Mesenchymal stem cell (in vitro differentiated cells and primary cell): ENCODE measurements around the gene FBXW5.

Experiments
- DNase-seq: peaks from one replicate; pipeline ENCODE4 v3.0.0-alpha.2; 2013
- H2AFZ ChIP-seq: one replicate; pipeline ENCODE4 v1.6.1; 2013; ENCODE audit warnings: low read depth, mild to moderate bottlenecking, control low read depth, inconsistent platforms, low read length, moderate library complexity
- H2AK5ac ChIP-seq: 2 replicates; pipeline ENCODE4 v1.6.1; 2013; ENCODE audit warnings: low read length, moderate library complexity, mild to moderate bottlenecking, inconsistent platforms; ENCODE audit not compliant: severe bottlenecking
- H2BK120ac ChIP-seq: one replicate; pipeline ENCODE4 v1.6.1; 2013; ENCODE audit warnings: low read depth, mild to moderate bottlenecking, inconsistent platforms, low read length, moderate library complexity
- H2BK12ac ChIP-seq, 2 experiments: one replicate each; pipeline ENCODE4 v1.6.1; 2013; ENCODE audit warnings: inconsistent platforms in 2 of 2, low read length in 2 of 2, mild to moderate bottlenecking in 2 of 2, moderate library complexity in 2 of 2, control low read depth in 1 of 2
- H2BK15ac ChIP-seq: one replicate; pipeline ENCODE4 v1.6.1; 2013; ENCODE audit warnings: mild to moderate bottlenecking, low read depth, inconsistent platforms; ENCODE audit not compliant: poor library complexity, severe bottlenecking
- H2BK5ac ChIP-seq: 2 replicates; pipeline ENCODE4 v1.6.1; 2013; ENCODE audit warnings: low read depth, mild to moderate bottlenecking, low read length, control low read depth, inconsistent platforms; ENCODE audit not compliant: poor library complexity, severe bottlenecking
- H3K14ac ChIP-seq, 2 experiments: one replicate each; pipeline ENCODE4 v1.6.1; 2013; ENCODE audit warnings: inconsistent platforms in 2 of 2, low read length in 2 of 2, control low read depth in 1 of 2, mild to moderate bottlenecking in 1 of 2, moderate library complexity in 1 of 2
- H3K18ac ChIP-seq, 2 experiments: one replicate each; pipeline ENCODE4 v1.6.1; 2013; ENCODE audit warnings: inconsistent platforms in 2 of 2, low read length in 2 of 2, control low read depth in 1 of 2, low read depth in 1 of 2, mild to moderate bottlenecking in 1 of 2
- H3K23ac ChIP-seq, 2 experiments: one replicate each; pipeline ENCODE4 v1.6.1; 2013; ENCODE audit warnings: inconsistent platforms in 2 of 2, low read length in 2 of 2, mild to moderate bottlenecking in 2 of 2, moderate library complexity in 2 of 2, control low read depth in 1 of 2
- H3K27ac ChIP-seq: 2 replicates; pipeline ENCODE4 v1.5.1; 2013; ENCODE audit warnings: mild to moderate bottlenecking, moderate library complexity, low read length, control low read depth, inconsistent platforms; ENCODE audit not compliant: poor library complexity, severe bottlenecking
- H3K27me3 ChIP-seq, 2 experiments: 2 replicates each; pipeline versions ENCODE4 v1.6.1 to v1.7.0; 2013; ENCODE audit warnings: low read length in 2 of 2, mild to moderate bottlenecking in 2 of 2, moderate library complexity in 2 of 2, control low read depth in 1 of 2, inconsistent platforms in 1 of 2; ENCODE audit not compliant: control insufficient read depth in 1 of 2, insufficient read depth in 1 of 2
- H3K36me3 ChIP-seq, 2 experiments: 2 replicates each; pipeline versions ENCODE4 v1.6.1 to v1.7.0; 2013; ENCODE audit warnings: low read length in 2 of 2, control low read depth in 1 of 2, inconsistent platforms in 1 of 2, low read depth in 1 of 2, mild to moderate bottlenecking in 1 of 2; ENCODE audit not compliant: insufficient read depth in 2 of 2, control insufficient read depth in 1 of 2
- H3K4ac ChIP-seq, 2 experiments: one replicate each; pipeline ENCODE4 v1.6.1; 2013; ENCODE audit warnings: inconsistent platforms in 2 of 2, low read length in 2 of 2, mild to moderate bottlenecking in 2 of 2, moderate library complexity in 2 of 2, control low read depth in 1 of 2, low read depth in 1 of 2
- H3K4me1 ChIP-seq: 2 replicates; pipeline ENCODE4 v1.6.1; 2013; ENCODE audit warnings: low read depth, low read length, control low read depth; ENCODE audit not compliant: control insufficient read depth, insufficient read depth
- H3K4me2 ChIP-seq: 2 replicates; pipeline ENCODE4 v1.6.1; 2013; ENCODE audit warnings: low read length, mild to moderate bottlenecking, inconsistent platforms; ENCODE audit not compliant: poor library complexity, severe bottlenecking
- H3K4me3 ChIP-seq, 2 experiments: 2 replicates each; pipeline versions ENCODE4 v1.5.1 to v1.7.0; 2013; ENCODE audit warnings: low read length in 2 of 2, mild to moderate bottlenecking in 2 of 2, control low read depth in 1 of 2, low read depth in 1 of 2; ENCODE audit not compliant: insufficient read depth in 1 of 2
- H3K79me1 ChIP-seq: replicated peaks from 2 replicates; pipeline ENCODE4 v1.6.1; 2013; ENCODE audit warnings: mild to moderate bottlenecking, control low read depth, low read length, inconsistent platforms; ENCODE audit not compliant: poor library complexity, severe bottlenecking
- H3K9ac ChIP-seq: 2 replicates; pipeline ENCODE4 v1.7.0; 2013; ENCODE audit warnings: mild to moderate bottlenecking, low read length, moderate library complexity
- H3K9me3 ChIP-seq: 2 replicates; pipeline ENCODE4 v1.7.0; 2013; ENCODE audit warnings: mild to moderate bottlenecking, low read length; ENCODE audit not compliant: control insufficient read depth
- H4K8ac ChIP-seq: one replicate; pipeline ENCODE4 v1.6.1; 2013; ENCODE audit warnings: inconsistent platforms, mild to moderate bottlenecking, low read length, moderate library complexity
- H4K91ac ChIP-seq: one replicate; pipeline ENCODE4 v1.6.1; 2013; ENCODE audit warnings: mild to moderate bottlenecking, low read length, inconsistent platforms
- WGBS: methylation state at CpG from one replicate; pipeline ENCODE4 v1.1.7; 2013; ENCODE audit warnings: mixed read lengths; 5-methylcytosine and 5-hydroxymethylcytosine counted together

FBXW5 gene

GRCh38 chr9:136941231-136942111, 3.1 kb downstream of the FBXW5 start:
- H3K4me2 ChIP-seq = no peak overlapping the region

GRCh38 chr9:136940526-136941230, 3.9 kb downstream of the FBXW5 start:
- no peak overlapping the region for H4K91ac ChIP-seq
- no peak overlapping the region for H3K4me2 ChIP-seq
- H3K9me3 ChIP-seq = no peaks in the 10 kb centered on the region
- H3K23ac ChIP-seq = no peak overlapping the region
- no peak overlapping the region for H2AFZ ChIP-seq
- H4K8ac ChIP-seq = peak overlapping the region; percentile 57
- peaks cover 41 to 59% of the 10 kb centered on the region in 2 experiments for H3K36me3 ChIP-seq
- no peaks in the 10 kb centered on the region for H3K27me3 ChIP-seq
- DNase-seq = no peak
- H2BK120ac ChIP-seq = no peak overlapping the region
- peaks cover 23% of the 10 kb centered on the region for H3K4me1 ChIP-seq
- peak overlapping the region; percentile 16 for H2BK15ac ChIP-seq
- H3K18ac ChIP-seq = no peak overlapping the region
- no peak overlapping the region for H3K27ac ChIP-seq
- peak overlapping the region in 1 of 2 experiments; percentile 19 for H2BK12ac ChIP-seq
- no peak overlapping the region for H2AK5ac ChIP-seq
- no peak overlapping the region for H3K4ac ChIP-seq
- H3K14ac ChIP-seq = no peak overlapping the region
- H3K79me1 ChIP-seq = peaks cover 34% of the 10 kb centered on the region
- no peak overlapping the region for H2BK5ac ChIP-seq
- WGBS = 96% methylated on average over 42 of the region's 42 CpGs
- peak overlapping the region in 1 of 2 experiments; percentile 32 for H3K4me3 ChIP-seq
- H3K9ac ChIP-seq = no peak overlapping the region

More at GRCh38 chr9:136941231-136942111, 3.1 kb downstream of the FBXW5 start:
- H3K9me3 ChIP-seq = no peaks in the 10 kb centered on the region
- peaks cover 41 to 59% of the 10 kb centered on the region in 2 experiments for H3K36me3 ChIP-seq
- peak overlapping the region; percentile 27 for H4K8ac ChIP-seq
- peaks cover 23% of the 10 kb centered on the region for H3K4me1 ChIP-seq
- H2AFZ ChIP-seq = no peak overlapping the region
- 97% methylated on average over 55 of the region's 55 CpGs for WGBS
- no peaks in the 10 kb centered on the region for H3K27me3 ChIP-seq
- no peak overlapping the region for H2BK5ac ChIP-seq
- no peak overlapping the region for H2BK12ac ChIP-seq
- H2BK120ac ChIP-seq = no peak overlapping the region
- DNase-seq = no peak
- no peak overlapping the region for H3K14ac ChIP-seq
- H3K9ac ChIP-seq = no peak overlapping the region
- H3K79me1 ChIP-seq = peaks cover 34% of the 10 kb centered on the region
- H3K23ac ChIP-seq = no peak overlapping the region
- H3K4me3 ChIP-seq = no peak overlapping the region
- no peak overlapping the region for H3K27ac ChIP-seq
- peak overlapping the region; percentile 47 for H4K91ac ChIP-seq
- no peak overlapping the region for H3K4ac ChIP-seq
- no peak overlapping the region for H2AK5ac ChIP-seq
- no peak overlapping the region for H3K18ac ChIP-seq
- H2BK15ac ChIP-seq = no peak overlapping the region

DNA sequence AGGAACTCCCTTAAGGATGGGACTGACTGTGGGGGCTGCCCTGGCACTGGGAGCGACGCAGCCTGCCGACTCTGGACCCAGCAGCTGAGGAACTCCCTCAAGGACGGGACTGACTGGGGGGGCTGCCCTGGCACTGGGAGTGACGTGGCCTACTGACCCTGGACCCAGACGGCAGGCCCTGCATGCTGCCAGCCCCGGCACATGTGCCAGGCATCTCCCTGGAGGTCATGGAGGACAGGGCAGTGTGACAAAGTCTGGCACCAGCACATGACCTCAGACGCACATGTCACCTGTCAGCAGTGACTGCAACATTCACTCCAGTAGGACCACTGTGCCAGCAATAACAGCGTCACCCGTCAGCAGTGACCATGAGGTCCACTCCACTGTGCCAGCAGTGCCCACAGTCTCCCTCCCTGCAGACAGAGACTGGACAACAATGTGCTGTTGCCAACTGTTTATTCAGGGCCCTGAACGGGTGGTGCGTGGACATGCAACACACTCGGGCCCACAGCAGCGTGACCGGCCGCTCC, 4.5 kb downstream of the FBXW5 start:
- Histone ChIP-seq H3K9me3 (no peaks in the 10 kb centered on the region), H3K27ac (no peak overlapping the region), H3K4me3 (peak overlapping the region in 1 of 2 experiments; percentile 26), H2AK5ac (no peak overlapping the region), H2AFZ (no peak overlapping the region), H3K27me3 (no peaks in the 10 kb centered on the region), H3K4me2 (no peak overlapping the region), H4K91ac (no peak overlapping the region), H3K18ac (no peak overlapping the region), H3K9ac (no peak overlapping the region), H2BK5ac (no peak overlapping the region), H2BK120ac (no peak overlapping the region), H3K4ac (no peak overlapping the region), H2BK15ac (no peak overlapping the region), H3K79me1 (peaks cover 35% of the 10 kb centered on the region), H2BK12ac (no peak overlapping the region), H3K23ac (no peak overlapping the region), H3K14ac (no peak overlapping the region), H4K8ac (no peak overlapping the region), H3K36me3 (peaks cover 41 to 59% of the 10 kb centered on the region in 2 experiments), H3K4me1 (peaks cover 23% of the 10 kb centered on the region)
- 94% methylated on average over 16 of the region's 16 CpGs for WGBS
- DNase-seq = no peak
